Tibial nerve (tissue), 4 donors: ENCODE measurements around the gene AGO4. TPM values are rescaled to one million over a fixed set of nuclear protein-coding genes. Genes with fewer than 3 reads are reported as not detected.
"Not testable (repeated sequence)": the region's sequence is repeated elsewhere in the genome, so short reads cannot be mapped to it uniquely, and the experiment has no call there.

Source experiments
- DNase-seq, 2 donors: peaks; one replicate each; pipeline ENCODE4 v3.0.0-alpha.2; 2019; ENCODE audit warnings: low spot score in 2 of 2
- H3K27ac ChIP-seq, 4 donors: fragments of 200-600 bp; sonication (generic) in 3 of 4; one replicate each; pipeline ENCODE4 v1.5.1; 2017 to 2019; ENCODE audit warnings: mild to moderate bottlenecking in 1 of 4
- H3K27me3 ChIP-seq, 2 donors: fragments of 200-600 bp; sonication (generic) in 1 of 2; one replicate each; pipeline versions ENCODE4 v1.5.1 to v1.6.0; 2017 to 2019
- H3K36me3 ChIP-seq, 3 donors: fragments of 200-600 bp; sonication (generic); one replicate each; pipeline ENCODE4 v1.5.1; 2018 to 2019
- H3K4me1 ChIP-seq, 4 donors: fragments of 200-600 bp; sonication (generic) in 3 of 4; one replicate each; pipeline ENCODE4 v1.5.1; 2017 to 2019
- H3K4me3 ChIP-seq, 4 donors: fragments of 200-600 bp; sonication (generic) in 3 of 4; one replicate each; pipeline ENCODE4 v1.5.1; 2017 to 2019; ENCODE audit warnings: mild to moderate bottlenecking in 1 of 4, moderate library complexity in 1 of 4
- H3K9me3 ChIP-seq, 4 donors: fragments of 200-600 bp; sonication (generic) in 3 of 4; one replicate each; pipeline ENCODE4 v1.5.1; 2017 to 2019
- EP300 ChIP-seq, 2 donors: sonication (generic); formaldehyde crosslinking; IDR thresholded peaks; one replicate each; pipeline ENCODE4 v1.6.1; 2017; ENCODE audit warnings: antibody characterized with exemption in 2 of 2, mild to moderate bottlenecking in 1 of 2
- POLR2A ChIP-seq, 2 donors: fragments of 450-650 bp; IDR thresholded peaks; one replicate each; pipeline ENCODE4 v1.6.1; 2017; ENCODE audit warnings: antibody characterized with exemption in 2 of 2, mild to moderate bottlenecking in 2 of 2, moderate library complexity in 2 of 2
- WGBS, 2 donors: methylation state at CpG; one replicate each; pipeline ENCODE4 v1.1.5; 2018; 5-methylcytosine and 5-hydroxymethylcytosine counted together
- total RNA-seq, 4 donors: library from RNA; depleted of rRNA; stranded (reverse); fragments of >200 nt; gene quantifications; one replicate each; pipeline ENCODE4 v1.1.0, GENCODE V29; 2016
- TF ChIP-seq, protein P1 (sequence below), 5 experiments: fragments of 200-600 bp in 3 of 5; fragments of 450-650 bp in 2 of 5; sonication (generic) in 3 of 5; IDR thresholded peaks; one replicate each; pipeline ENCODE4 v1.5.1; 2016 to 2019; ENCODE audit warnings: antibody characterized with exemption in 5 of 5, mild to moderate bottlenecking in 3 of 5, moderate library complexity in 2 of 5

The AGO4 gene
- total RNA-seq, 4 donors from 2014 or later, result 11.5 to 16.3 (median 13.9) TPM

DNA sequence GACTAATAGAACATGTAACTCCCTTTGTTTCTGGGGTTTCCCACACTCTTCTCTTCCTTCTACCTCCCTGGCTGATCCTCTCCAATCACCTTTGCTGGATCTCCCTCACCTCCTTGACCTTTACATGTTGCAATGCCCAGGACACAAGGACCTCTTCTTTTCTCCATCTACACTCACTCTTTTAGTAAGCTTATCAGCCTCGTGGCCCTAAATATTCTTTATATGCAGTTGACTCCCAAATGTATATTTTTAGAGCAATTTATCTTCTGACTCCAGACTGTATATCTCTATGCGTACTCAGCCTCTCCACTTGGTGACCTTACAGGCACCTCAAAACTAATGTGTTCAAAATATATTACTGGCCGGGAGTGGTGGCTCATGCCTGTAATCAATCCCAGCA is 19.7 kb upstream of the AGO4 start:
- 50 to 68% methylated on average over 3 of the region's 3 CpGs for WGBS, 2 donors
- no peaks in the 10 kb centered on the region for H3K9me3 ChIP-seq
- no peaks in the 10 kb centered on the region for H3K4me1 ChIP-seq
- no peak for TF ChIP-seq EP300 (IDR thresholded peaks at IDR 0.05)
- no peak for TF ChIP-seq POLR2A (IDR thresholded peaks at IDR 0.05)
- TF ChIP-seq, protein P1, sequence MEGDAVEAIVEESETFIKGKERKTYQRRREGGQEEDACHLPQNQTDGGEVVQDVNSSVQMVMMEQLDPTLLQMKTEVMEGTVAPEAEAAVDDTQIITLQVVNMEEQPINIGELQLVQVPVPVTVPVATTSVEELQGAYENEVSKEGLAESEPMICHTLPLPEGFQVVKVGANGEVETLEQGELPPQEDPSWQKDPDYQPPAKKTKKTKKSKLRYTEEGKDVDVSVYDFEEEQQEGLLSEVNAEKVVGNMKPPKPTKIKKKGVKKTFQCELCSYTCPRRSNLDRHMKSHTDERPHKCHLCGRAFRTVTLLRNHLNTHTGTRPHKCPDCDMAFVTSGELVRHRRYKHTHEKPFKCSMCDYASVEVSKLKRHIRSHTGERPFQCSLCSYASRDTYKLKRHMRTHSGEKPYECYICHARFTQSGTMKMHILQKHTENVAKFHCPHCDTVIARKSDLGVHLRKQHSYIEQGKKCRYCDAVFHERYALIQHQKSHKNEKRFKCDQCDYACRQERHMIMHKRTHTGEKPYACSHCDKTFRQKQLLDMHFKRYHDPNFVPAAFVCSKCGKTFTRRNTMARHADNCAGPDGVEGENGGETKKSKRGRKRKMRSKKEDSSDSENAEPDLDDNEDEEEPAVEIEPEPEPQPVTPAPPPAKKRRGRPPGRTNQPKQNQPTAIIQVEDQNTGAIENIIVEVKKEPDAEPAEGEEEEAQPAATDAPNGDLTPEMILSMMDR (IDR thresholded peaks at IDR 0.05), result no peak
- no peak overlapping the region for H3K4me3 ChIP-seq
- H3K27me3 ChIP-seq, result no peaks in the 10 kb centered on the region
- H3K36me3 ChIP-seq, result no peaks in the 10 kb centered on the region
- no peak for DNase-seq
- H3K27ac ChIP-seq, result no peak overlapping the region

DNA sequence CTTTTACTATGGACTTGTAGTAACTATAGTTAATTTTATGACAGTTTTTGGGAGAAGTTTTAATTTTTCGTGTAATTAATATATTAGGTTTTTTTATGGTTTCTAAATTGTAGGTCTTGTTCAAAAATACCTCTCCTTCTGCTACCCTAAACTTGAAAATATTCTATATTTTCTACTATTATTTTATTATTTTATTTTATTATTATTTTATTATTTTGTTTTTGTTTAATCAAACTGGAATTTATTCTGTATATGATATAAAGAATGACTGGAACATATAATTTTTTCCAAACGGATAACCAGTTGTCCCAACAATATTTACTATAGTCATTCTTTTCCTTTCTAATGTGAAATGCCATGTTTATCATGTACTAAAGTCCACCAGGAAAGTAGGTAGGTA is 17.1 kb upstream of the AGO4 start:
- no peaks in the 10 kb centered on the region for H3K4me1 ChIP-seq
- no peaks in the 10 kb centered on the region for H3K9me3 ChIP-seq
- WGBS, 2 donors, result 87 to 88% methylated on average over 2 of the region's 2 CpGs
- H3K27me3 ChIP-seq, result no peaks in the 10 kb centered on the region
- no peak for TF ChIP-seq EP300 (IDR thresholded peaks at IDR 0.05)
- H3K4me3 ChIP-seq, result no peak overlapping the region
- H3K36me3 ChIP-seq, result no peaks in the 10 kb centered on the region
- H3K27ac ChIP-seq, result no peak overlapping the region
- DNase-seq, result no peak

DNA sequence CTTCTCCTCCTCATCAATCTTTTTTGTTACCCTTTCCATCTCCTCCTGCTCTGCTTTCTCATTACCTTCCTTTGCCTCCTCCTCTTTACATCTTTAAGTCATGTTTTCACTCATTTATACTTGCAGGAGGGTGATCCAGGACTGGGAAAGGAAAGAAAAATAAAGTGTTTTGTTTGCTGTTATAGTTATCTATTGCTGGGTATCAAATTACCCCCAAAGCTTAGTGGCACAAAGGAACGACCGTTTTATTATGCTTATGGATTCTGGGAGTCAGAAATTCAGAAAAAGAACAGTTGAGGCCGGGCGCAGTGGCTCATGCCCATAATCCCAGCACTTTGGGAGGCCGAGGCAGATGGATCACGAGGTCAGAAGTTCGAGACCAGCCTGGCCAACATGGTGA is 12.5 kb upstream of the AGO4 start:
- 76 to 78% methylated on average over 7 of the region's 7 CpGs for WGBS, 2 donors
- no peak for TF ChIP-seq POLR2A (IDR thresholded peaks at IDR 0.05)
- TF ChIP-seq EP300 (IDR thresholded peaks at IDR 0.05), result no peak
- TF ChIP-seq, protein P1 (IDR thresholded peaks at IDR 0.05), result no peak
- Histone ChIP-seq H3K4me3 (no peak overlapping the region), H3K9me3 (no peaks in the 10 kb centered on the region), H3K4me1 (no peaks in the 10 kb centered on the region), H3K27me3 (no peaks in the 10 kb centered on the region), H3K36me3 (no peaks in the 10 kb centered on the region), H3K27ac (no peak overlapping the region)
- DNase-seq, result no peak

DNA sequence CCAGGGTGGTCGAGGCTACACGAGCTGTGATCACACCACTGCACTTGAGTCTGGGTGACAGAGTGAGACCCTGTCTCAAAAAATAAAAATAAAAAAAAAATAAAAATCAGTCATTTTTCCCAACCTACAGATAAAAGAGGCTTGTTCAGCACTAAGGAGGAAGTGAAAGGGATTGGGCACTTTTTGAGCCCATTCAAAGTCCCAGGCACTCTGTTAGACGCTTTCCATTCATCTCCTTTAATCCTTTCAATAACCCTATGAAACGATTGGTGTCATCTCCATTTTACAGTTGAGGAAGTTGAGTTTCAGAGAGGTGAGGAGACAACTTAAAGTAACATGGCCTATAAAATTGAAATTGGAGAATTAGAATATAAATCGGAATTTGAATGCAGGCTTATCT is 10.4 kb upstream of the AGO4 start:
- H3K27me3 ChIP-seq, result no peaks in the 10 kb centered on the region
- WGBS, 2 donors, result 70 to 72% methylated on average over 5 of the region's 5 CpGs
- no peak overlapping the region for H3K27ac ChIP-seq
- no peak overlapping the region for H3K4me3 ChIP-seq
- DNase-seq, result no peak
- H3K9me3 ChIP-seq, result no peaks in the 10 kb centered on the region
- no peaks in the 10 kb centered on the region for H3K4me1 ChIP-seq
- no peaks in the 10 kb centered on the region for H3K36me3 ChIP-seq
- TF ChIP-seq, protein P1 (IDR thresholded peaks at IDR 0.05), result no peak
- TF ChIP-seq EP300 (IDR thresholded peaks at IDR 0.05) (no peak), POLR2A (IDR thresholded peaks at IDR 0.05) (no peak)

DNA sequence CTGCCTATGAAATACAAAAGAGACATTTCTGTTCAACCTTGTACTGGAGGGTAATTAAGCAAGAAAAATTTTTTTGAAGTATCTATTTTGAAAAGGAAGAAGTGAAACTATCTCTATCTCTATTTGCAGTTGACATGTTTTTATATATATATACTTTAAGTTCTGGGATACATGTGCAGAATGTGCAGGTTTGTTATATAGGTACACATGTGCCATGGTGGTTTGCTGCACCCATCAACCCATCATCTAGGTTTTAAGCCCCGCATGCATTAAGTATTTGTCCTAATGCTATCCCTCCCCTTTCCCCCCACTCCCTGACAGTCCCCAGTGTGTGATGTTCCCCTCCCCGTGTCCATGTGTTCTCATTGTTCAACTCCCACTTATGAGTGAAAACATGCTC is 9.8 kb upstream of the AGO4 start:
- DNase-seq, H3K27ac ChIP-seq, H3K9me3 ChIP-seq, H3K4me3 ChIP-seq, H3K27me3 ChIP-seq, H3K4me1 ChIP-seq, H3K36me3 ChIP-seq: not testable (repeated sequence)
- WGBS, 2 donors, result 65 to 66% methylated on average over 2 of the region's 2 CpGs

DNA sequence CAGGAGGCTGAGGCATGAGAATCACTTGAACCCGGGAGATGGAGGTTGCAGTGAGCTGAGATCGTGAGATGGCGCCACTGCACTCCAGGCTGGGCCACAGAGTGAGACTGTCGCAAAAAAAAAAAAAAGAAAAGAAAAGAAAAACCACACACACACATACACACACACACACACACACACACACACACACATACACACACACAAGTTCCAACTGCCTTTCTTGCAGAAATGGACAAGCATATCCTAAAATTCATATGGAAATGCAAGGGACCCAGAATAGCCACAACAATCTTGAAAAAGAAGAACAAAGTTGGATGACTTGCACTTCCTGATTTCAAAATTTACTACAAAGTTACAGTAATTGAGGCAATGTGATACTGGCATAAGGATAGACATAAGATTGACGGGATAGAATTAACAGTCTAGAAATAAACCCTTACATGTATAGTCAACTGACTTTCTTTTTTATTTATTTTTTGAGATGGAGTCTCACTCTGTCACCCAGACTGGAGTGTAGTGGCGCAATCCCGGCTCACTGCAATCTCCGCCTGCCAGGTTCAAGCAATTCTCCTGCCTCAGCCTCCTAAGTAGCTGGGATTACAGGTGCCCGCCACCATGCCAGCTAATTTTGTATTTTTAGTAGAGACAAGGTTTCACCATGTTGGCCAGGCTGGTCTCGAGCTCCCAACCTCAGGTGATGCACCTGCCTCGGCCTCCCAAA is 7.5 kb upstream of the AGO4 start:
- not testable (repeated sequence) for DNase-seq, H3K36me3 ChIP-seq, H3K9me3 ChIP-seq, H3K27me3 ChIP-seq, H3K27ac ChIP-seq, H3K4me1 ChIP-seq, H3K4me3 ChIP-seq
- 83 to 86% methylated on average over 11 of the region's 11 CpGs for WGBS, 2 donors
- peak in 1 of 2 donors; percentile 38 for TF ChIP-seq EP300 (IDR thresholded peaks at IDR 0.05)
